Measurements from ENCODE around the gene MBD4. TPM values are rescaled to one million over a fixed set of nuclear protein-coding genes. Genes with fewer than 3 reads are reported as not detected.
A peak's percentile ranks its signal among the peaks of the same experiment; 100 is the strongest.

MBD4 gene
- total and polyA plus RNA-seq, 2 of the 4 experiments (the other 2 are of a cell fraction) = 13.8 to 15.0 TPM

- Histone ChIP-seq H2BK15ac (ENCODE audit: low read depth, low read length) (peak within 1 kb of the TSS; percentile 18; the same call in 1 of the 3 replicates), H2BK120ac (ENCODE audit: low read depth, low read length) (peak within 1 kb of the TSS; percentile 10), H3K9me1 (ENCODE audit: insufficient read depth, low read length) (peaks cover 14% of the 10 kb centered on the region; the same call in 1 of the 2 replicates), H2AK5ac (ENCODE audit: low read depth, low read length) (peak within 1 kb of the TSS; percentile 76; the same call in 1 of the 2 replicates), H3K4ac (ENCODE audit: low read depth, low read length) (peak within 1 kb of the TSS; percentile 47), H2AK9ac (replicated peaks; ENCODE audit: low read depth, low read length, poor library complexity) (peak within 1 kb of the TSS; percentile 76), H3K18ac (ENCODE audit: low read depth, low read length) (no peak within 1 kb of the TSS), H4K5ac (ENCODE audit: low read depth, low read length) (peak within 1 kb of the TSS; percentile 51), H4K20me1 (ENCODE audit: insufficient read depth, low read length) (no peaks in the 10 kb centered on the region), H3K27me3 (ENCODE audit: control insufficient read depth, insufficient read depth, low read length) (no peaks in the 10 kb centered on the region), H3K36me3 (ENCODE audit: control insufficient read depth, insufficient read depth, low read length) (peaks cover 17% of the 10 kb centered on the region), H2BK20ac (ENCODE audit: low read depth, low read length) (no peak within 1 kb of the TSS; the same call in 1 of the 2 replicates), H2AFZ (replicated peaks; ENCODE audit: low read length, poor library complexity) (peak within 1 kb of the TSS; percentile 93), H3K23ac (ENCODE audit: low read depth, low read length) (peak within 1 kb of the TSS; percentile 32; the same call in 1 of the 2 replicates), H3K4me3 (ENCODE audit: insufficient read depth, low read depth, low read length) (peak within 1 kb of the TSS; percentile 47), H2BK5ac (ENCODE audit: low read depth, low read length, poor library complexity, severe bottlenecking) (no peak within 1 kb of the TSS), H3K27ac (ENCODE audit: insufficient read depth, low read length) (peak within 1 kb of the TSS; percentile 42; the same call in 1 of the 2 replicates), H3K79me1 (ENCODE audit: low read depth in 1 of 2, low read length in 2 of 2) (peaks cover 5 to 7% of the 10 kb centered on the region in 2 experiments; a peak in 2 of 4 replicates), H3K14ac (replicated peaks; ENCODE audit: low read depth, low read length) (peak within 1 kb of the TSS; percentile 79), H4K8ac (ENCODE audit: low read depth in 2 of 2, low read length in 2 of 2) (peak within 1 kb of the TSS; percentile 76 to 93), H3K9me3 (ENCODE audit: control insufficient read depth, insufficient read depth, low read length) (no peaks in the 10 kb centered on the region), H3K4me1 (ENCODE audit: control insufficient read depth, insufficient read depth, low read length) (peaks cover 4% of the 10 kb centered on the region), H4K91ac (ENCODE audit: insufficient read depth, low read depth, low read length) (peak within 1 kb of the TSS; percentile 46; the same call in 1 of the 2 replicates), H3K56ac (ENCODE audit: extremely low read depth, insufficient read depth, low read length) (peak within 1 kb of the TSS; percentile 49; the same call in 1 of the 2 replicates), H3K4me2 (ENCODE audit: low read depth, low read length) (peak within 1 kb of the TSS; percentile 88), H3K9ac (ENCODE audit: low read depth, low read length) (peak within 1 kb of the TSS; percentile 15; the same call in 1 of the 2 replicates)
- TF ChIP-seq USF2 (IDR thresholded peaks at IDR 0.05; ENCODE audit: low read depth, low read length) (peak; percentile 94), MAZ (IDR thresholded peaks at IDR 0.05; ENCODE audit: borderline replicate concordance, low read depth, low read length) (peak; percentile 53; the same call in 1 of the 2 replicates), CTCF (conservative IDR thresholded peaks at IDR 0.05; ENCODE audit: low read depth, low read length) (no peak)
- intact Hi-C loops (cut with micrococcal nuclease) (no loop called here), dilution Hi-C loops (cut with HindIII; ENCODE audit: low sequenced_read_pairs, unreplicated experiment) (no loop called here), in situ Hi-C loops (cut with MboI; ENCODE audit: low sequenced_read_pairs) (no loop called here)
- 2% methylated on average over 22 of the region's 42 CpGs; no CpG with 5 or more reads in 1 of the 2 experiments for WGBS, 2 experiments (ENCODE audit: extremely low coverage in 2 of 2, insufficient read length in 1 of 2)
- ChIA-PET CTCF (interaction anchor here (1.5 kb wide), 1 partner anchor 46 kb away, joined by 3 read pairs; no protein-coding TSS in a partner anchor), POLR2A (ENCODE audit: unreplicated experiment) (interaction anchor here (0.6 to 1.3 kb wide), 2 partner anchors 12 to 51 kb away, joined by 4 to 8 read pairs; partner anchors contain the start of genes IFT122 and MBD4)
- ATAC-seq (ENCODE audit: low read depth) (peak; percentile 99), DNase-seq (peak; percentile 88)
- no TSS peak for BruUV-seq (replicated peaks)
Observed at GRCh38 chr3:129428376-129429079, 11.2 kb downstream of the MBD4 start, which contains the start of gene EFCAB12. TSS of gene EFCAB12 (minus strand) at chr3:129428636. CDS start at chr3:129428488, 148 bp downstream.

Data from IMR-90 (cell line).